DOHH2 (cell line): ENCODE results near the gene MACROH2A2.

Experiments used
- CTCF ChIP-seq: fragments of 200-600 bp; sonication (generic); IDR thresholded peaks from one replicate; pipeline ENCODE4 v1.5.1; 2014; ENCODE audit warnings: antibody characterized with exemption, mild to moderate bottlenecking, low read depth, low read length; ENCODE audit not compliant: poor library complexity, severe bottlenecking
- EZH2phosphoT487 ChIP-seq: fragments of 200-600 bp; sonication (generic); IDR thresholded peaks from 2 replicates; pipeline ENCODE4 v1.6.1; 2017; ENCODE audit warnings: borderline replicate concordance, mild to moderate bottlenecking, antibody characterized with exemption, low read length, moderate library complexity, mixed read lengths

GRCh38 chr10:70142555-70142954 is 89.9 kb downstream of the MACROH2A2 start:
- TF ChIP-seq CTCF (no peak), EZH2phosphoT487 (no peak)
